Activated T-cell treated with anti-CD3 and anti-CD28 coated beads, Interleukin-2, amount 50 U/mL, for 4 hours (primary cell): Measurements from ENCODE around the gene RNASE1. TPM values are rescaled to one million over a fixed set of nuclear protein-coding genes. Genes with fewer than 3 reads are reported as not detected.

ENCODE experiments used
- ATAC-seq, 2 donors: fragments of 200-7000 bp; cut with Tn5 transposase; one replicate each; pipeline ENCODE4 v1.10.0; 2021
- DNase-seq: peaks from one replicate; pipeline ENCODE4 v3.0.0-alpha.2; 2020
- H3K27me3 Mint-ChIP-seq: one replicate; pipeline ENCODE4 v1.8.0; 2021; ENCODE audit warnings: low read depth, mixed read lengths
- H3K36me3 Mint-ChIP-seq: one replicate; pipeline ENCODE4 v1.8.0; 2022; ENCODE audit warnings: mixed read lengths; ENCODE audit not compliant: insufficient read depth
- H3K4me1 Mint-ChIP-seq: one replicate; pipeline ENCODE4 v1.8.0; 2021; ENCODE audit warnings: low read depth, mixed read lengths
- H3K4me3 Mint-ChIP-seq: one replicate; pipeline ENCODE4 v1.8.0; 2021; ENCODE audit warnings: mild to moderate bottlenecking, moderate library complexity, mixed read lengths
- H3K9me3 Mint-ChIP-seq: one replicate; pipeline ENCODE4 v1.8.0; 2021; ENCODE audit warnings: mixed read lengths
- total RNA-seq, 3 donors: library from RNA; stranded (reverse); gene quantifications; one replicate each; pipeline ENCODE4 v1.2.1, GENCODE V29; 2021

RNASE1 gene
- total RNA-seq, 3 donors from 2014 or later = 0.40 to 0.78 (median 0.63) TPM

- Mint-ChIP-seq H3K9me3 (no peaks in the 10 kb centered on the region), H3K4me1 (peaks cover 8% of the 10 kb centered on the region), H3K27me3 (peaks cover 8% of the 10 kb centered on the region), H3K4me3 (no peak overlapping the region), H3K36me3 (no peaks in the 10 kb centered on the region)
- DNase-seq (no peak), ATAC-seq (no peak)
Observed at GRCh38 chr14:20797164-20797563, 5.5 kb downstream of the RNASE1 start.

DNA sequence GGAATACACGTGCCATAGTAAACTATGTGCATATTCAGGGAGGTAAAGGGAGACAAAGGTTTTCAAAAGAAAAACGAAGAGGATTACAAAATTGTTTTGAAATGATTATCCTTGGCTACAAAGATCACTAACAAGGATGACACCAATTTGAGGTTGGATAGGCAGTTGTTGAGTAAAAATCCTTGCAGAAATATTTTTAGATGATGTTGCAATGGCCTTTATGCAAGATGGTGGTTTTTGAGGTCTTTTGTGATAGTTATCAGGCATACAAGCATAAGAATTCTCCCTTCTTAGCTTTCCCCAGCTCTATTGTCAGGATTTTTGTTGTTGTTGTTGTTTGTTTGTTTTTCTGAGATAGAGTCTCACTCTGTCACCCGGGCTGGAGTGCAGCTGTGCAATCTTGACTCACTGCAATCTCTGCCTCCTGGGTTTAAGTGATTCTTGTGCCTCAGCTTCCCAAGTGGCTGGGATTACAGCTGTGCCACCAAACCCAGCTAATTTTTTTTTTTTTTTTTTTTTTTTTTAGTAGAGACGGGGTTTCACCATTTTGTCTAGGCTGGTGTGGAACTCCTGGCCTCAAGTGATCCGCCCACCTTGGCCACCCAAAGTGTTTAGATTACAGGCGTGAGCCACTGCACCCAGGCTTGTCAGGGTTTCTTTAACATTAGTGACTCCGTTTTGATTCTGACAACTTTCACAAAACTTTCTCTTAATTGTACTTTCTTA, 7.8 kb downstream of the RNASE1 start:
- peaks cover 2% of the 10 kb centered on the region for H3K27me3 Mint-ChIP-seq
- no peak for DNase-seq
- H3K36me3 Mint-ChIP-seq = no peaks in the 10 kb centered on the region
- ATAC-seq = no peak
- no peaks in the 10 kb centered on the region for H3K9me3 Mint-ChIP-seq
- H3K4me3 Mint-ChIP-seq = no peak overlapping the region
- H3K4me1 Mint-ChIP-seq = peaks cover 2% of the 10 kb centered on the region

- H3K9me3 Mint-ChIP-seq = no peaks in the 10 kb centered on the region
- ATAC-seq (no peak), DNase-seq (no peak)
- no peaks in the 10 kb centered on the region for H3K4me1 Mint-ChIP-seq
- H3K27me3 Mint-ChIP-seq = no peaks in the 10 kb centered on the region
- no peak overlapping the region for H3K4me3 Mint-ChIP-seq
- H3K36me3 Mint-ChIP-seq = no peaks in the 10 kb centered on the region
Observed at GRCh38 chr14:20792556-20792955, 10.1 kb downstream of the RNASE1 start.

DNA sequence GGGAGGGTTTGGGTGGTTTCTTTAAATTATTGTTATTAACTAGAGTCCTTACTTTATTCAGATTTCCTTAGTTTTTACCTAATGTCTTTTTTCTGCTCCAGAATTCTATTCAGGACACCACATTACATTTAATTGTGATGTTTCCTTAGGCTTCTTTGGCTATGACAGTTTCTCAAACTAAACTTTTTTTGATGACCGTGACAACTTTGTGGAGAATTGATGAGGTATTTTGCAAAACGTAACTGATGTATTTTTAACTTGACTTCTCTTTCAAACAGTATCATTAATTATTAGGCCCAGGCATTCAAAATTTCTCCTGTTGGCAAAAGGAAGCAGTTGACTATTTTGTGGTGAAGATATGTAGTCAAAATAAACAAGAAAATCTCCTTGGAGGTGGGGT, 11.0 kb downstream of the RNASE1 start:
- no peak overlapping the region for H3K4me3 Mint-ChIP-seq
- ATAC-seq (no peak), DNase-seq (no peak)
- H3K4me1 Mint-ChIP-seq = no peaks in the 10 kb centered on the region
- no peaks in the 10 kb centered on the region for H3K27me3 Mint-ChIP-seq
- H3K36me3 Mint-ChIP-seq = no peaks in the 10 kb centered on the region
- H3K9me3 Mint-ChIP-seq = no peaks in the 10 kb centered on the region

GRCh38 chr14:20791187-20791586, 11.5 kb downstream of the RNASE1 start:
- Mint-ChIP-seq H3K4me1 (no peaks in the 10 kb centered on the region), H3K9me3 (no peaks in the 10 kb centered on the region), H3K36me3 (no peaks in the 10 kb centered on the region), H3K4me3 (no peak overlapping the region), H3K27me3 (no peaks in the 10 kb centered on the region)
- DNase-seq = no peak
- no peak for ATAC-seq

- no peaks in the 10 kb centered on the region for H3K36me3 Mint-ChIP-seq
- no peaks in the 10 kb centered on the region for H3K27me3 Mint-ChIP-seq
Observed at GRCh38 chr14:20790464-20791116, 12.1 kb downstream of the RNASE1 start.

GRCh38 chr14:20789230-20789813, 13.3 kb downstream of the RNASE1 start:
- H3K36me3 Mint-ChIP-seq = no peaks in the 10 kb centered on the region
- no peak overlapping the region for H3K4me3 Mint-ChIP-seq
- H3K4me1 Mint-ChIP-seq = peaks cover 2% of the 10 kb centered on the region
- H3K27me3 Mint-ChIP-seq = no peaks in the 10 kb centered on the region
- no peak for ATAC-seq
- DNase-seq = no peak
- H3K9me3 Mint-ChIP-seq = no peaks in the 10 kb centered on the region

More at GRCh38 chr14:20790464-20791116, 12.1 kb downstream of the RNASE1 start:
- no peaks in the 10 kb centered on the region for H3K9me3 Mint-ChIP-seq
- no peaks in the 10 kb centered on the region for H3K4me1 Mint-ChIP-seq
- DNase-seq (no peak), ATAC-seq (no peak)
- no peak overlapping the region for H3K4me3 Mint-ChIP-seq

- no peak for ATAC-seq
- peaks cover 18% of the 10 kb centered on the region for H3K4me1 Mint-ChIP-seq
- no peak for DNase-seq
Observed at GRCh38 chr14:20787025-20787424, 15.6 kb downstream of the RNASE1 start.

DNA sequence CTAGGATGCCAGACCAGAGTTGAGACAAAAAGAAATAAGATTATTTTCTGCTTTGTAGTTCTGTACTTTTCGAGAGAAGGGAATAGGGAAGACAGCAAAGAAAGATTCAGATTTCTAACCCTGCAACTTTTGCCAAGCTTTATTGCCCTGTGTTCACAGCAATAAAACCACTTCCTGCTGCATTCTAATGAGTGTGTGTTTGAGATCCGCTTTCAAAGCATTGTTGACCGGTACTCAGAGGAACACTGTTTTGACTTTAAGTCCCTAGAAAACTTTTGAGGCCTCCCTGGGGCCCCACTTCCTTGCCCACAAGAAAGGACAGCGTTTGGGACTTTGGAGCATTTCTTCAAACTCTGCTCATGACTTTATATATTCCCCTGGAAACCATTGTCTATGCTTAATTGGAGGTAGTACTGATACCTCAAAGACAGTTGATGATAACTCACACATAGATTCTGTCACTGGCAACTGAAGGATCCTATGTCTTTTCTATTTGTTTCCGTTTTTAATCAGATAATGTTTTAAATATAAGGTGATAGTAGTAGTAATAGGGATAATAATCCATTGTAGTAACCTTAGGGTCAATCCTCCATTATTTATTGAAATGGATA, 20.3 kb downstream of the RNASE1 start:
- H3K9me3 Mint-ChIP-seq = no peaks in the 10 kb centered on the region
- ATAC-seq (peak; percentile 66 to 69), DNase-seq (no peak)
- peaks cover 2% of the 10 kb centered on the region for H3K27me3 Mint-ChIP-seq
- peaks cover 37% of the 10 kb centered on the region for H3K4me1 Mint-ChIP-seq
- no peaks in the 10 kb centered on the region for H3K36me3 Mint-ChIP-seq
- H3K4me3 Mint-ChIP-seq = peak overlapping the region; percentile 69

More at GRCh38 chr14:20787025-20787424, 15.6 kb downstream of the RNASE1 start:
- Mint-ChIP-seq H3K27me3 (no peaks in the 10 kb centered on the region), H3K36me3 (no peaks in the 10 kb centered on the region), H3K4me3 (no peak overlapping the region), H3K9me3 (no peaks in the 10 kb centered on the region)

DNA sequence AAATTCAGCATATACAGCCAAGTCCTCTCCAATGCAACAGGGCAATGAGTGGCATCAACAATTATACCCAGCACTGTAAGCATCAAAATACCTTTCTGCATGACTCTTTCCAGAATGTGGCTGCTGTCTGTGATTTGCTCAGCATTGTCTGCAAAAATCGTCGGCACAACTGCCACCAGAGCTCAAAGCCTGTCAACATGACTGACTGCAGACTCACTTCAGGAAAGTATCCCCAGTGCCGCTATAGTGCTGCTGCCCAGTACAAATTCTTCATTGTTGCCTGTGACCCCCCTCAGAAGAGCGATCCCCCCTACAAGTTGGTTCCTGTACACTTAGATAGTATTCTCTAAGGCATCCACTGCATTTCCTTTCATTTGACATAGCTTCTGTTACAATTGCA, 20.8 kb downstream of the RNASE1 start:
- ATAC-seq = peak; percentile 41 to 43
- Mint-ChIP-seq H3K27me3 (peaks cover 2% of the 10 kb centered on the region), H3K9me3 (no peaks in the 10 kb centered on the region), H3K4me1 (peaks cover 37% of the 10 kb centered on the region), H3K36me3 (no peaks in the 10 kb centered on the region), H3K4me3 (peak overlapping the region; percentile 69)
- DNase-seq = no peak

- DNase-seq (no peak), ATAC-seq (no peak)
- H3K36me3 Mint-ChIP-seq = no peaks in the 10 kb centered on the region
- H3K4me3 Mint-ChIP-seq = no peak overlapping the region
- H3K9me3 Mint-ChIP-seq = no peaks in the 10 kb centered on the region
- H3K27me3 Mint-ChIP-seq = peaks cover 6% of the 10 kb centered on the region
- H3K4me1 Mint-ChIP-seq = peaks cover 7% of the 10 kb centered on the region
Observed at GRCh38 chr14:20775901-20776300, 26.7 kb downstream of the RNASE1 start.

DNA sequence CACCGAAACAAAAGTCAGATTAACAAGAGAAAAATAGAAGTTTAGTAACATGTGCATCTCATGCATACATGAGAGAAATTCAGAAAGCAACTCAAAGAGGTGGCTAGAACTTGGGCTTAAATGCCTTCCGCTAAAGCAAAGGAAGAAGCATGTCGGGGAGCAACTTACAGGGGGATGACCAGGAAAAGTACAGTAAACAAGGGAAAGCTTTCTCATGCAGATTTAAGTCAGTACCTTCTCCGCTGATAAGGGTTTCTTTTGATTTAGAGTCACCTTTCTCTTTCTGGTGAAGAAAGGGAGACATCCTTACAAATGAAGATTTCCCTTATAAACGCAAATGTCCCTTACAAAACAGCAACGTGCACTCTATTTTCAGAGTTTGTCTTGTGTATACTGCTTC, 27.6 kb downstream of the RNASE1 start:
- H3K9me3 Mint-ChIP-seq = no peaks in the 10 kb centered on the region
- H3K27me3 Mint-ChIP-seq = peaks cover 8% of the 10 kb centered on the region
- peaks cover 4% of the 10 kb centered on the region for H3K4me1 Mint-ChIP-seq
- DNase-seq (no peak), ATAC-seq (no peak)
- H3K4me3 Mint-ChIP-seq = no peak overlapping the region
- H3K36me3 Mint-ChIP-seq = no peaks in the 10 kb centered on the region

- no peak overlapping the region for H3K4me3 Mint-ChIP-seq
- no peaks in the 10 kb centered on the region for H3K36me3 Mint-ChIP-seq
- ATAC-seq (no peak), DNase-seq (no peak)
- H3K9me3 Mint-ChIP-seq = no peaks in the 10 kb centered on the region
- no peaks in the 10 kb centered on the region for H3K4me1 Mint-ChIP-seq
- H3K27me3 Mint-ChIP-seq = peaks cover 8% of the 10 kb centered on the region
Observed at GRCh38 chr14:20774258-20774824, 28.3 kb downstream of the RNASE1 start.

- peaks cover 10% of the 10 kb centered on the region for H3K27me3 Mint-ChIP-seq
- ATAC-seq (no peak), DNase-seq (no peak)
- H3K4me3 Mint-ChIP-seq = no peak overlapping the region
- H3K36me3 Mint-ChIP-seq = no peaks in the 10 kb centered on the region
- no peaks in the 10 kb centered on the region for H3K4me1 Mint-ChIP-seq
- H3K9me3 Mint-ChIP-seq = no peaks in the 10 kb centered on the region
Observed at GRCh38 chr14:20772650-20773049, 30.0 kb downstream of the RNASE1 start.
